Progenitor cell of endocrine pancreas (in vitro differentiated cells): ENCODE data around the gene GPR3. TPM values are rescaled to one million over a fixed set of nuclear protein-coding genes. Genes with fewer than 3 reads are reported as not detected.
A peak's percentile ranks its signal among the peaks of the same experiment; 100 is the strongest.

Experiments used
- DNase-seq: peaks from one replicate; pipeline ENCODE4 v3.0.0; 2021; ENCODE audit warnings: low spot score; ENCODE audit not compliant: unreplicated experiment
- H3K27ac Mint-ChIP-seq: 2 replicates; pipeline ENCODE4 v1.8.0; 2021; ENCODE audit warnings: mild to moderate bottlenecking, moderate library complexity, mixed read lengths
- H3K27me3 Mint-ChIP-seq: 2 replicates; pipeline ENCODE4 v1.8.0; 2021; ENCODE audit warnings: mixed read lengths
- H3K36me3 Mint-ChIP-seq: 2 replicates; pipeline ENCODE4 v1.8.0; 2022; ENCODE audit warnings: mixed read lengths; ENCODE audit not compliant: insufficient read depth
- H3K4me1 Mint-ChIP-seq: 2 replicates; pipeline ENCODE4 v1.8.0; 2021; ENCODE audit warnings: low read depth, mixed read lengths
- H3K4me3 Mint-ChIP-seq: 2 replicates; pipeline ENCODE4 v1.8.0; 2021; ENCODE audit warnings: low read depth, mild to moderate bottlenecking, moderate library complexity, mixed read lengths
- H3K9me3 Mint-ChIP-seq: 2 replicates; pipeline ENCODE4 v1.8.0; 2021; ENCODE audit warnings: low read depth, mixed read lengths
- total RNA-seq: library from RNA; stranded (reverse); gene quantifications from 2 replicates; pipeline ENCODE4 v1.2.1, GENCODE V29; 2021
- TF ChIP-seq, protein P1 (sequence below): fragments of 200-600 bp; sonication (generic); IDR thresholded peaks from one replicate; pipeline ENCODE4 v1.5.0; 2021; ENCODE audit warnings: antibody characterized with exemption, mild to moderate bottlenecking; ENCODE audit not compliant: unreplicated experiment

The GPR3 gene
- total RNA-seq, 1 donor from 2014 or later, result 1.1 TPM

DNA sequence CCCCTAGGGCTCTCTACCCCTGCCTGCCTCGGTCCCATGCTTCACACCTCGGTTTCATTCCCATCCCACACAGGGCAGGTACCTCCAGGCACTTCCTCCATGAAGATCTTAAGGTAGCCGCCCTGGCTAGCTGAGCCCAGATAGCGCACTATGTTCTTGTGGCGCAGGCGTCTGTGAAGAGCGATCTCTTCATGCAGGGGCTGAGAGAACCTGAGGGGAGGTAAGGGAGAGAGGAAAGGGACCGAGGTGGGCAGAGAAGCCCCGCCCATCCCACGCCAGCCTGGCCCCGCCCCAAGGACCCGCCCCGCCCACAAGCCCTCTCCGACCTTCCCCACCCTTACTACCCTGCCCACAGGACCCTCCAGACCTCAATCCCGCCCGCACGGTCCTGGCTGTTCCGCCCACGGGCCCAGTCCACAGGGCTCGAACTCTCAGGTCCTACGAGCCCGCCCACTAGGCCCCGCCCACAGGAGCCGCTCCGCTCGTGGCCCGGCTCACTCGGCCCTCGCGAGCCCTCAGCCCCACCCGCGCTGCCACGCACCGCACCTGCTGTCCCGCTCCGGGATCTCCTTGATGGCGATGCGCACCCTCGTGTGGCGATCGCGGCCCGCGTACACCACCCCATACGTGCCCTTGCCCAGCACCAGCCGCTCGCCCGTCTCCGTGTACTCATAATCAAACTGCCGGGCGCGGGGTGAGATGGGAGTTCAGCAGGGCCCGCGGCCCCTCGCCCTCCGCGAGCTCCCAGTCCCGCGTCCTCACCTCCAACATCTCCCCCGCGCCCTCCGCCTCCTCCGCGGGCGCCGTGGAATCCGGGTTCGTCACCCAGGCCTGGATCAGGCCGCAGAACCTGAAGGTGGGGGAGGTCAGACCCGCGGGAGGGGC is 32.0 kb upstream of the GPR3 start:
- H3K4me1 Mint-ChIP-seq, result peaks cover 4% of the 10 kb centered on the region

DNA sequence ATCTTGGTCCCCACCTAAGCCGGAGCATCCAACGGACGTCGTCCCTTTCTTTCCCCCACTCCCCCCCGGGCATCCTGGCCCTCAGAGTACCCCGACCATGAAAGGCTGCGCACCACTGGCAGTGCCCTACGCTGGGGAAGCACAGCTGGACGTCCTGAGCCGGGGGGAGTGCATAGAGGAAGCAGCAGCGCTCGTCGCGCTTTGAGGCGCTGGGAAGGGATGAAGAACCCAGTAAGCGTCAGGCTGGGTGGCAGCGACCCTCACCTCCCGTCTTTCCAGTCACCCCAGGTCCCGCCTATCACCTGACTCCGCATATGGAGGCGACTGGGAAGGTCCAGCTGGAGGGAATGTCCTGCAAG is 31.4 kb upstream of the GPR3 start:
- H3K36me3 Mint-ChIP-seq, result no peaks in the 10 kb centered on the region
- TF ChIP-seq, protein P1, sequence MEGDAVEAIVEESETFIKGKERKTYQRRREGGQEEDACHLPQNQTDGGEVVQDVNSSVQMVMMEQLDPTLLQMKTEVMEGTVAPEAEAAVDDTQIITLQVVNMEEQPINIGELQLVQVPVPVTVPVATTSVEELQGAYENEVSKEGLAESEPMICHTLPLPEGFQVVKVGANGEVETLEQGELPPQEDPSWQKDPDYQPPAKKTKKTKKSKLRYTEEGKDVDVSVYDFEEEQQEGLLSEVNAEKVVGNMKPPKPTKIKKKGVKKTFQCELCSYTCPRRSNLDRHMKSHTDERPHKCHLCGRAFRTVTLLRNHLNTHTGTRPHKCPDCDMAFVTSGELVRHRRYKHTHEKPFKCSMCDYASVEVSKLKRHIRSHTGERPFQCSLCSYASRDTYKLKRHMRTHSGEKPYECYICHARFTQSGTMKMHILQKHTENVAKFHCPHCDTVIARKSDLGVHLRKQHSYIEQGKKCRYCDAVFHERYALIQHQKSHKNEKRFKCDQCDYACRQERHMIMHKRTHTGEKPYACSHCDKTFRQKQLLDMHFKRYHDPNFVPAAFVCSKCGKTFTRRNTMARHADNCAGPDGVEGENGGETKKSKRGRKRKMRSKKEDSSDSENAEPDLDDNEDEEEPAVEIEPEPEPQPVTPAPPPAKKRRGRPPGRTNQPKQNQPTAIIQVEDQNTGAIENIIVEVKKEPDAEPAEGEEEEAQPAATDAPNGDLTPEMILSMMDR, result no peak
- H3K27me3 Mint-ChIP-seq, result peaks cover 67% of the 10 kb centered on the region
- no peak for DNase-seq
- H3K9me3 Mint-ChIP-seq, result no peaks in the 10 kb centered on the region
- H3K4me1 Mint-ChIP-seq, result peaks cover 6% of the 10 kb centered on the region
- peak overlapping the region; percentile 65 for H3K4me3 Mint-ChIP-seq
- H3K27ac Mint-ChIP-seq, result no peak overlapping the region

More for the DNA sequence above, 32.0 kb upstream of the GPR3 start:
- H3K36me3 Mint-ChIP-seq, result no peaks in the 10 kb centered on the region
- peak overlapping the region; percentile 65 for H3K4me3 Mint-ChIP-seq
- H3K27me3 Mint-ChIP-seq, result peaks cover 71% of the 10 kb centered on the region
- TF ChIP-seq, protein P1, result no peak
- no peaks in the 10 kb centered on the region for H3K9me3 Mint-ChIP-seq
- peak overlapping the region; percentile 73 for H3K27ac Mint-ChIP-seq
- no peak for DNase-seq

DNA sequence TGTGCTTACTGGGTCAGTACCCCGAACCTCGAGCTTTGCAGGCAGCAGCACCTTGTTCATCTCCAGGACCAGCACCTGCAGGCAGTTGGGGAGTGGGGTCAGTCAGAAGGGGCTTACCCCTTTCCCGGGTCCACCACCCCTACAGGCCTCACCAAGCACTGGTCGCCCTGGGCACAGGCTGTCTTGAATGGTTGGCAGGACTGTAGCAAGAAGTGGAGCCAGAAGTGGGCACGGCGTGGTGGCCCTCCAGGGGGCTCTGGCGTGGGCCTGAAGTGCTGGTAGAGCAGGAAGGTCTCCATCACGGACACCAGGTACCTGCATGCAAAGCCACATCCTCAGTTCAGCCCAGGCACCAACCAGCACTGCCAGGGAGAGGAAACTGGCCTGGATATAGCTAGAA is 30.9 kb upstream of the GPR3 start:
- no peak for DNase-seq
- H3K9me3 Mint-ChIP-seq, result no peaks in the 10 kb centered on the region
- H3K36me3 Mint-ChIP-seq, result no peaks in the 10 kb centered on the region
- TF ChIP-seq, protein P1, result no peak
- no peak overlapping the region for H3K27ac Mint-ChIP-seq
- H3K4me1 Mint-ChIP-seq, result peaks cover 6% of the 10 kb centered on the region
- peaks cover 67% of the 10 kb centered on the region for H3K27me3 Mint-ChIP-seq
- H3K4me3 Mint-ChIP-seq, result no peak overlapping the region

DNA sequence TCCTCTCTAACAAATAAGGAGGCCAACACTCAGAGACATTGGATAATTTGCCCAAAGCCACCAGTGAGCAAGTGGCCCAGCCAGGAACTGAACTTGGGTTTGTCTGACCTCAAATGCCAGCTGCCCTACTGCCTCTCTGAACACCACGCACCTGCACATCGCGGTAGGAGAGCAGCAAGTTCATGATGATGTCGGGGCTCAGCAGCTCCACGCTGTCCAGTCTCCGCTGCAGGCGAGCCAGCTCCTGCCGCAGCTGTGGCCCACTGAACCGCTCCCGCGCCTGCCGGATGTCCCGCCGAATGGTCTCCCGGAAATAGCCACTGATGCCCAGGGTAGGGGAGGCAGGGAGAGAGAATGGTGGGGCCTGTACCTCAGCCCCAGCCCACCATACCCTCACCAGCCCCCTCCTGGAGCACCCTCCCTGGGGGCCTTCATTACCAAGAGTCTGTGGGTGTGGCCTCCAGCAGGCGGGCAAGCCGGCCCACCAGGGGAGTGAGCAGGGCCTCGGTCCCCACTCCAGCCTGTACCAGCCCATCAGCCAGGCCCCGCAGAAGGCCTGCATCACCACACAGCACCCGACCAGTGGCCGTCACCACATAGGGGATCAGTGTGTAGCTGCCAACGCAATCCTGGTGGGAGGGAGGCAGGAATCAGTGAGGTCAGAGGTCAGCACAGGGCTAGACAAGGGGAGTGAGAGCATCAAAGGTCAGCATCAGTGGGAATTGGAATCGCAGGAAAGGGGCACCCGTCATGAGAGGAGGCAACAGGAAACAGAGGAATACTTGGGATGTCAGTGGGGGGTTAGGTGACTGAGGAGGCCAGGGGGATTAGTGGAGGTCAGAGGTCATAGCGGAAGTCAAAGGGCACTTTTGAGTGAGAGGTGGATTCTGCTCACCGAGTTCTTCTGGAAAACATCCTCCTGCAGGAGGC is 28.4 kb upstream of the GPR3 start:
- H3K9me3 Mint-ChIP-seq, result no peaks in the 10 kb centered on the region
- no peak overlapping the region for H3K4me3 Mint-ChIP-seq
- H3K36me3 Mint-ChIP-seq, result no peaks in the 10 kb centered on the region
- TF ChIP-seq, protein P1, result no peak
- H3K27me3 Mint-ChIP-seq, result peaks cover 66% of the 10 kb centered on the region
- no peak for DNase-seq
- no peak overlapping the region for H3K27ac Mint-ChIP-seq
- H3K4me1 Mint-ChIP-seq, result peaks cover 7% of the 10 kb centered on the region

DNA sequence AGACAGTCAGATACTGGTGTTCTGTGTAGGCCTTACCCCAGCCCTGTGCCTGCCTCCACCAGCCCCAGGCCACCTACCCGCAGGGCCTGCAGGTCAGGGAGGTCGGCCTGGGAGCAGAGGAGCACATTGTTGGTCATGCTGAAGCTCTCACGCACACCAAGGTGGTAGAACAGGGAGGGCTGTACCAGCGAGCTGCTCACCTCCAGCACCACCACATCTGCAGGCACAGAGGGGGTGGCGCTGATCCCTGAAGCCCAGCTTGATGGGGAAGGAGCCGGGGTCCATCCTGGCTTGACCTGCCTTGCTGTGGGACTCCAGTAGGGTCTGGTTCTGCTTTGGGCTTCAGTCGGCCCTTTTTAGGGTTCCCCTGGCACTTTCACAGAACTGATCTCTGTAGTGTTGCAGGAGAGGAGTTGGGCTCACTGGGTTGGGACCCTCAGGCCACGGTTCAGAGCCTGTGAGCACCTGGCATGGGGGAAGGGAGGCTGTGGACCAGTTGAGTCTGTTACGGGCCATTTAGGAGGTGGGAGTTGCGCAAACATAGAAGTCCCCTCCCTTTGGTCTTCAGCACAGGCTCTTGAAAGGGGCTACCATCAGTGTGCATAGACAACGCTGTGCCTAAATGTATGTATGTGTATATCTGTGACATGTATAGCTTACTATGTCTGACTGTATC is 27.6 kb upstream of the GPR3 start:
- Mint-ChIP-seq H3K27ac (no peak overlapping the region), H3K4me1 (peaks cover 6% of the 10 kb centered on the region), H3K36me3 (no peaks in the 10 kb centered on the region), H3K9me3 (no peaks in the 10 kb centered on the region), H3K4me3 (no peak overlapping the region), H3K27me3 (peaks cover 64% of the 10 kb centered on the region)
- DNase-seq, result no peak
- TF ChIP-seq, protein P1, result no peak
